Suprapubic skin (tissue), 4 donors: ENCODE data around the gene MR1.

Source experiments
- CTCF ChIP-seq, 2 donors: fragments of 200-600 bp in 1 of 2; fragments of 450-650 bp in 1 of 2; sonication (generic) in 1 of 2; IDR thresholded peaks; one replicate each; pipeline ENCODE4 v1.5.1; 2016 to 2019; ENCODE audit warnings: antibody characterized with exemption in 2 of 2, mild to moderate bottlenecking in 1 of 2, moderate library complexity in 1 of 2
- EP300 ChIP-seq: sonication (generic); formaldehyde crosslinking; IDR thresholded peaks from one replicate; pipeline ENCODE4 v1.6.1; 2017; ENCODE audit warnings: antibody characterized with exemption
- POLR2A ChIP-seq, 2 donors: fragments of 450-650 bp; IDR thresholded peaks; one replicate each; pipeline ENCODE4 v1.6.1; 2017; ENCODE audit warnings: antibody characterized with exemption in 2 of 2, mild to moderate bottlenecking in 2 of 2, moderate library complexity in 2 of 2
- POLR2AphosphoS5 ChIP-seq, 3 donors: sonication (generic); formaldehyde crosslinking; IDR thresholded peaks; one replicate each; pipeline ENCODE4 v1.6.1; 2017; ENCODE audit warnings: antibody characterized with exemption in 3 of 3

- TF ChIP-seq CTCF (IDR thresholded peaks at IDR 0.05): peak in 1 of 2 donors; percentile 14
- no peak for TF ChIP-seq POLR2A (IDR thresholded peaks at IDR 0.05)
- TF ChIP-seq POLR2AphosphoS5 (IDR thresholded peaks at IDR 0.05): no peak
- no peak for TF ChIP-seq EP300
Measured at GRCh38 chr1:181104790-181105133, 71.0 kb downstream of the MR1 start.
